PFSK-1 (cell line): ENCODE measurements around the gene POU3F1.

Experiments used
- FOXP2 ChIP-seq: optimal IDR thresholded peaks from 2 replicates; pipeline ENCODE3; 2011; ENCODE audit warnings: borderline replicate concordance, control low read depth, inconsistent platforms; ENCODE audit not compliant: insufficient read depth; ENCODE audit errors: extremely low read length, extremely low read depth
- POLR2AphosphoS5 ChIP-seq: IDR thresholded peaks from 2 replicates; pipeline ENCODE4 v1.6.1; 2012; ENCODE audit warnings: low read depth, mild to moderate bottlenecking, control low read depth, low read length, moderate library complexity
- REST ChIP-seq, 2 experiments: IDR thresholded peaks; 2 replicates each; pipeline versions ENCODE4 v1.6.1 to v1.8.0; 2011 to 2012; ENCODE audit warnings: low read depth in 2 of 2, low read length in 2 of 2, control low read depth in 1 of 2, inconsistent platforms in 1 of 2, mild to moderate bottlenecking in 1 of 2, moderate library complexity in 1 of 2; ENCODE audit not compliant: insufficient read depth in 1 of 2
- SIN3A ChIP-seq: IDR thresholded peaks from 2 replicates; pipeline ENCODE4 v1.6.1; 2012; ENCODE audit warnings: mild to moderate bottlenecking, low read length, moderate library complexity, borderline replicate concordance; ENCODE audit not compliant: insufficient read depth
- TAF1 ChIP-seq: IDR thresholded peaks from 2 replicates; pipeline ENCODE4 v1.6.1; 2012; ENCODE audit warnings: low read length, control low read depth, borderline replicate concordance; ENCODE audit not compliant: insufficient read depth

- TF ChIP-seq TAF1, result no peak
- no peak for TF ChIP-seq POLR2AphosphoS5
- no peak for TF ChIP-seq REST (IDR thresholded peaks at IDR 0.05; ENCODE audit: insufficient read depth in 1 of 2, low read depth in 2 of 2, low read length in 2 of 2)
- no peak for TF ChIP-seq SIN3A
- no peak for TF ChIP-seq FOXP2
These were observed 40.4 kb downstream of the POU3F1 start for GRCh38 chr1:38006008-38006828.
